Measurements from ENCODE around the gene JAG1.

The JAG1 gene

GRCh38 chr20:10669843-10670446 lies 3.9 kb downstream of the JAG1 start:
- Histone ChIP-seq H3K4ac (ENCODE audit: low read depth, low read length) (no peak overlapping the region), H3K27me3 (ENCODE audit: insufficient read depth, low read length, poor library complexity) (no peaks in the 10 kb centered on the region)
- WGBS (ENCODE audit: extremely low coverage, insufficient coverage, low lambda C conversion rate), result no CpG with 5 or more reads among the region's 6 CpGs

GRCh38 chr20:10668677-10669368 lies 5.0 kb downstream of the JAG1 start:
- peaks cover 4% of the 10 kb centered on the region for H3K79me1 ChIP-seq (ENCODE audit: low read length)
- H3K27me3 ChIP-seq (ENCODE audit: insufficient read depth, low read length, poor library complexity), result no peaks in the 10 kb centered on the region
- H2BK5ac ChIP-seq (ENCODE audit: low read length), result no peak overlapping the region
- no peak overlapping the region for H3K4me2 ChIP-seq (ENCODE audit: low read length)
- H3K18ac ChIP-seq (ENCODE audit: low read length), result no peak overlapping the region
- no peak overlapping the region for H2BK15ac ChIP-seq (replicated peaks; ENCODE audit: low read depth)
- peaks cover 18% of the 10 kb centered on the region for H3K79me2 ChIP-seq (ENCODE audit: control insufficient read depth, insufficient read depth, low read length)
- H4K8ac ChIP-seq (ENCODE audit: low read depth, low read length), result no peak overlapping the region
- no peak overlapping the region for H3K27ac ChIP-seq (ENCODE audit: low read depth, low read length)
- no peak overlapping the region for H3K9ac ChIP-seq (ENCODE audit: low read length)
- no peak for DNase-seq
- H3K56ac ChIP-seq (ENCODE audit: low read length), result no peak overlapping the region
- no peak overlapping the region for H3K23ac ChIP-seq (ENCODE audit: low read length)
- no peak overlapping the region for H4K5ac ChIP-seq (ENCODE audit: low read length)
- H2AK5ac ChIP-seq (ENCODE audit: low read length), result no peak overlapping the region
- H2BK120ac ChIP-seq (ENCODE audit: low read depth, low read length), result no peak overlapping the region
- no peaks in the 10 kb centered on the region for H3K36me3 ChIP-seq (ENCODE audit: control insufficient read depth, insufficient read depth, low read length)
- H3K4me1 ChIP-seq (ENCODE audit: control insufficient read depth, low read depth, low read length), result peaks cover 20% of the 10 kb centered on the region
- H3K4me3 ChIP-seq (ENCODE audit: low read length), result no peak overlapping the region
- WGBS (ENCODE audit: extremely low coverage, insufficient coverage, low lambda C conversion rate), result no CpG with 5 or more reads among the region's 7 CpGs
- no peak overlapping the region for H3K4ac ChIP-seq (ENCODE audit: low read depth, low read length)

More at GRCh38 chr20:10669843-10670446, 3.9 kb downstream of the JAG1 start:
- Histone ChIP-seq H4K5ac (ENCODE audit: low read length) (no peak overlapping the region), H4K8ac (ENCODE audit: low read depth, low read length) (no peak overlapping the region), H2AK5ac (ENCODE audit: low read length) (no peak overlapping the region), H2BK120ac (ENCODE audit: low read depth, low read length) (no peak overlapping the region), H3K79me2 (ENCODE audit: control insufficient read depth, insufficient read depth, low read length) (peaks cover 18% of the 10 kb centered on the region), H3K18ac (ENCODE audit: low read length) (no peak overlapping the region), H3K4me1 (ENCODE audit: control insufficient read depth, low read depth, low read length) (peaks cover 13% of the 10 kb centered on the region), H2BK15ac (replicated peaks; ENCODE audit: low read depth) (no peak overlapping the region), H3K36me3 (ENCODE audit: control insufficient read depth, insufficient read depth, low read length) (no peaks in the 10 kb centered on the region), H3K23ac (ENCODE audit: low read length) (no peak overlapping the region), H3K4me2 (ENCODE audit: low read length) (no peak overlapping the region), H3K9ac (ENCODE audit: low read length) (no peak overlapping the region), H2BK5ac (ENCODE audit: low read length) (no peak overlapping the region), H3K27ac (ENCODE audit: low read depth, low read length) (no peak overlapping the region), H3K79me1 (ENCODE audit: low read length) (peaks cover 4% of the 10 kb centered on the region), H3K56ac (ENCODE audit: low read length) (no peak overlapping the region), H3K4me3 (ENCODE audit: low read length) (no peak overlapping the region)
- no peak for DNase-seq

GRCh38 chr20:10667560-10668167 lies 6.1 kb downstream of the JAG1 start:
- Histone ChIP-seq H3K4me1 (ENCODE audit: control insufficient read depth, low read depth, low read length) (peaks cover 26% of the 10 kb centered on the region), H3K18ac (ENCODE audit: low read length) (no peak overlapping the region), H3K79me2 (ENCODE audit: control insufficient read depth, insufficient read depth, low read length) (peaks cover 20% of the 10 kb centered on the region), H3K79me1 (ENCODE audit: low read length) (peaks cover 7% of the 10 kb centered on the region), H3K4ac (ENCODE audit: low read depth, low read length) (no peak overlapping the region), H4K8ac (ENCODE audit: low read depth, low read length) (no peak overlapping the region), H3K23ac (ENCODE audit: low read length) (no peak overlapping the region), H3K9ac (ENCODE audit: low read length) (no peak overlapping the region), H3K27ac (ENCODE audit: low read depth, low read length) (no peak overlapping the region), H4K5ac (ENCODE audit: low read length) (no peak overlapping the region), H3K36me3 (ENCODE audit: control insufficient read depth, insufficient read depth, low read length) (no peaks in the 10 kb centered on the region), H2BK15ac (replicated peaks; ENCODE audit: low read depth) (no peak overlapping the region), H3K4me2 (ENCODE audit: low read length) (no peak overlapping the region), H2AK5ac (ENCODE audit: low read length) (no peak overlapping the region), H2BK5ac (ENCODE audit: low read length) (no peak overlapping the region), H3K27me3 (ENCODE audit: insufficient read depth, low read length, poor library complexity) (no peaks in the 10 kb centered on the region), H2BK120ac (ENCODE audit: low read depth, low read length) (no peak overlapping the region), H3K56ac (ENCODE audit: low read length) (no peak overlapping the region), H3K4me3 (ENCODE audit: low read length) (no peak overlapping the region)
- DNase-seq, result no peak
- no CpG with 5 or more reads among the region's 6 CpGs for WGBS (ENCODE audit: extremely low coverage, insufficient coverage, low lambda C conversion rate)

- H3K27ac ChIP-seq (ENCODE audit: low read depth, low read length), result no peak overlapping the region
- no peak overlapping the region for H4K8ac ChIP-seq (ENCODE audit: low read depth, low read length)
- no CpG with 5 or more reads among the region's 21 CpGs for WGBS (ENCODE audit: extremely low coverage, insufficient coverage, low lambda C conversion rate)
- peaks cover 8% of the 10 kb centered on the region for H3K79me1 ChIP-seq (ENCODE audit: low read length)
- H3K4me3 ChIP-seq (ENCODE audit: low read length), result no peak overlapping the region
- H3K56ac ChIP-seq (ENCODE audit: low read length), result no peak overlapping the region
- no peaks in the 10 kb centered on the region for H3K36me3 ChIP-seq (ENCODE audit: control insufficient read depth, insufficient read depth, low read length)
- peaks cover 21% of the 10 kb centered on the region for H3K79me2 ChIP-seq (ENCODE audit: control insufficient read depth, insufficient read depth, low read length)
- H3K23ac ChIP-seq (ENCODE audit: low read length), result peak overlapping the region; percentile 72
- DNase-seq, result no peak
- H4K5ac ChIP-seq (ENCODE audit: low read length), result no peak overlapping the region
- H3K4ac ChIP-seq (ENCODE audit: low read depth, low read length), result no peak overlapping the region
- peaks cover 29% of the 10 kb centered on the region for H3K4me1 ChIP-seq (ENCODE audit: control insufficient read depth, low read depth, low read length)
- no peak overlapping the region for H2BK5ac ChIP-seq (ENCODE audit: low read length)
- H3K9ac ChIP-seq (ENCODE audit: low read length), result no peak overlapping the region
- H2BK120ac ChIP-seq (ENCODE audit: low read depth, low read length), result no peak overlapping the region
- no peaks in the 10 kb centered on the region for H3K27me3 ChIP-seq (ENCODE audit: insufficient read depth, low read length, poor library complexity)
- H2AK5ac ChIP-seq (ENCODE audit: low read length), result no peak overlapping the region
- H2BK15ac ChIP-seq (replicated peaks; ENCODE audit: low read depth), result no peak overlapping the region
- no peak overlapping the region for H3K4me2 ChIP-seq (ENCODE audit: low read length)
- no peak overlapping the region for H3K18ac ChIP-seq (ENCODE audit: low read length)
Measured at GRCh38 chr20:10667077-10667401, 6.8 kb downstream of the JAG1 start.

- Histone ChIP-seq H2BK5ac (ENCODE audit: low read length) (no peak overlapping the region), H3K79me1 (ENCODE audit: low read length) (peaks cover 8% of the 10 kb centered on the region), H3K27ac (ENCODE audit: low read depth, low read length) (no peak overlapping the region), H2AK5ac (ENCODE audit: low read length) (no peak overlapping the region), H4K8ac (ENCODE audit: low read depth, low read length) (no peak overlapping the region), H3K36me3 (ENCODE audit: control insufficient read depth, insufficient read depth, low read length) (no peaks in the 10 kb centered on the region), H3K79me2 (ENCODE audit: control insufficient read depth, insufficient read depth, low read length) (peaks cover 21% of the 10 kb centered on the region), H3K4ac (ENCODE audit: low read depth, low read length) (no peak overlapping the region), H3K27me3 (ENCODE audit: insufficient read depth, low read length, poor library complexity) (no peaks in the 10 kb centered on the region), H3K18ac (ENCODE audit: low read length) (peak overlapping the region; percentile 65), H2BK15ac (replicated peaks; ENCODE audit: low read depth) (no peak overlapping the region), H4K5ac (ENCODE audit: low read length) (no peak overlapping the region), H2BK120ac (ENCODE audit: low read depth, low read length) (no peak overlapping the region), H3K4me1 (ENCODE audit: control insufficient read depth, low read depth, low read length) (peaks cover 29% of the 10 kb centered on the region), H3K4me2 (ENCODE audit: low read length) (no peak overlapping the region), H3K4me3 (ENCODE audit: low read length) (no peak overlapping the region), H3K56ac (ENCODE audit: low read length) (peak overlapping the region; percentile 53), H3K9ac (ENCODE audit: low read length) (no peak overlapping the region), H3K23ac (ENCODE audit: low read length) (peak overlapping the region; percentile 26)
- DNase-seq, result no peak
- WGBS (ENCODE audit: extremely low coverage, insufficient coverage, low lambda C conversion rate), result no CpG with 5 or more reads among the region's 7 CpGs
Measured at GRCh38 chr20:10666221-10667076, 7.3 kb downstream of the JAG1 start.
